ENCODE results near the gene ANTXR2.

The ANTXR2 gene

GRCh38 chr4:80035336-80035735, 37.7 kb downstream of the ANTXR2 start:
- Histone ChIP-seq H3K4me1 (ENCODE audit: control insufficient read depth, insufficient read depth, low read length, poor library complexity, severe bottlenecking) (peaks cover 11% of the 10 kb centered on the region), H3K4me3 (ENCODE audit: insufficient read depth, low read depth, low read length, poor library complexity, severe bottlenecking) (no peak overlapping the region), H3K9me3 (ENCODE audit: control insufficient read depth, low read length) (no peaks in the 10 kb centered on the region), H3K27ac (ENCODE audit: insufficient read depth, low read length, poor library complexity, severe bottlenecking) (no peak overlapping the region), H3K36me3 (ENCODE audit: control insufficient read depth, insufficient read depth, low read length) (peaks cover 18% of the 10 kb centered on the region), H3K27me3 (replicated peaks; ENCODE audit: control insufficient read depth, insufficient read depth, low read length, poor library complexity, severe bottlenecking) (no peaks in the 10 kb centered on the region)
- peak in 2 of 3 donors; percentile 3 to 8 for DNase-seq

- Histone ChIP-seq H3K27me3 (replicated peaks; ENCODE audit: control insufficient read depth, insufficient read depth, low read length, poor library complexity, severe bottlenecking) (no peaks in the 10 kb centered on the region), H3K4me3 (ENCODE audit: insufficient read depth, low read depth, low read length, poor library complexity, severe bottlenecking) (no peak overlapping the region), H3K4me1 (ENCODE audit: control insufficient read depth, insufficient read depth, low read length, poor library complexity, severe bottlenecking) (peaks cover 11% of the 10 kb centered on the region), H3K27ac (ENCODE audit: insufficient read depth, low read length, poor library complexity, severe bottlenecking) (no peak overlapping the region), H3K9me3 (ENCODE audit: control insufficient read depth, low read length) (no peaks in the 10 kb centered on the region), H3K36me3 (ENCODE audit: control insufficient read depth, insufficient read depth, low read length) (peaks cover 21% of the 10 kb centered on the region)
- no peak for DNase-seq
These were observed 39.4 kb downstream of the ANTXR2 start for GRCh38 chr4:80033581-80033980.

- DNase-seq = no peak
- H3K27ac ChIP-seq (ENCODE audit: insufficient read depth, low read length, poor library complexity, severe bottlenecking) = no peak overlapping the region
- H3K4me1 ChIP-seq (ENCODE audit: control insufficient read depth, insufficient read depth, low read length, poor library complexity, severe bottlenecking) = no peaks in the 10 kb centered on the region
- H3K27me3 ChIP-seq (replicated peaks; ENCODE audit: control insufficient read depth, insufficient read depth, low read length, poor library complexity, severe bottlenecking) = no peaks in the 10 kb centered on the region
- H3K4me3 ChIP-seq (ENCODE audit: insufficient read depth, low read depth, low read length, poor library complexity, severe bottlenecking) = no peak overlapping the region
- peaks cover 28% of the 10 kb centered on the region for H3K36me3 ChIP-seq (ENCODE audit: control insufficient read depth, insufficient read depth, low read length)
- no peaks in the 10 kb centered on the region for H3K9me3 ChIP-seq (ENCODE audit: control insufficient read depth, low read length)
These were observed 43.7 kb downstream of the ANTXR2 start for GRCh38 chr4:80029364-80029763.

DNA sequence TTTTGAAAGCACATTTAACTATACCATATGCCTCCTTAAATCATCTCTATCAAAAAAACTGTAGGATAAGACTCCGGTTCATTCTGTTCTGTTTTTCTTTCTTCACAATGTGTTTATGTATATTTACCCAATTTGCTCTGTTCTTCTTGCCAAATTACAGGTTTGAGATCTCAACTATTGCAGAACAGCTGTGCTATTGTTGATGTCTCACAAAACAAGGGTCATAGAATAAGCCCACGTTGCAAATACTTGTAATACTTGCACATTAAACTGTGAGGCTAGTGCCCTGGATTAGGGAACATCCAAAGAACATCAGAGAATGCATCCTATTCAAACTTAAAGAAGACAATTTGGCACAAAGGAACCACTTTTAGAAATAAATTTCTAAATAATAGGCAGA, 45.4 kb downstream of the ANTXR2 start:
- Histone ChIP-seq H3K36me3 (ENCODE audit: control insufficient read depth, insufficient read depth, low read length) (peaks cover 25% of the 10 kb centered on the region), H3K4me3 (ENCODE audit: insufficient read depth, low read depth, low read length, poor library complexity, severe bottlenecking) (no peak overlapping the region), H3K27me3 (replicated peaks; ENCODE audit: control insufficient read depth, insufficient read depth, low read length, poor library complexity, severe bottlenecking) (no peaks in the 10 kb centered on the region), H3K4me1 (ENCODE audit: control insufficient read depth, insufficient read depth, low read length, poor library complexity, severe bottlenecking) (no peaks in the 10 kb centered on the region), H3K9me3 (ENCODE audit: control insufficient read depth, low read length) (no peaks in the 10 kb centered on the region), H3K27ac (ENCODE audit: insufficient read depth, low read length, poor library complexity, severe bottlenecking) (no peak overlapping the region)
- DNase-seq = no peak

DNA sequence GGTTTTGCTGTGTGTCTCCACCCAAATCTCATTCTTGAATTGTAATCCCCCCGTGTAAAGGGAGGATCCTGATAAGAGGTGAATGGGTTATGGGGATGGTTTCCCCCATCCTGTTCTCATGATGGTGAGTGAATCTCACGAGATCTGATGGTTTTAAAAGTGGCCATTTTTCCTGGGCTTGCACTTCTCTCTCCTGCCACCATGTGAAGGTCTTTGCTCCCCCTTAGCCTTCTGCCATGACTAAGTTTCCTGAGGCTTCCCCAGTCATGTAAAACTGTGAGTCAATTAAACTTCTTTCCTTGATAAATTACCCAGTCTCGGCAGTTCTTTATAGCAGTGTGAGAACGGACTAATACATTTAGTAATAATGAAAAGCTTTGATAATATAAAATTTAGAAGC, 46.9 kb downstream of the ANTXR2 start:
- no peaks in the 10 kb centered on the region for H3K4me1 ChIP-seq (ENCODE audit: control insufficient read depth, insufficient read depth, low read length, poor library complexity, severe bottlenecking)

GRCh38 chr4:80024335-80024734, 48.7 kb downstream of the ANTXR2 start:
- DNase-seq = no peak
- H3K4me3 ChIP-seq (ENCODE audit: insufficient read depth, low read depth, low read length, poor library complexity, severe bottlenecking) = no peak overlapping the region
- H3K27me3 ChIP-seq (replicated peaks; ENCODE audit: control insufficient read depth, insufficient read depth, low read length, poor library complexity, severe bottlenecking) = no peaks in the 10 kb centered on the region
- H3K9me3 ChIP-seq (ENCODE audit: control insufficient read depth, low read length) = no peaks in the 10 kb centered on the region
- H3K4me1 ChIP-seq (ENCODE audit: control insufficient read depth, insufficient read depth, low read length, poor library complexity, severe bottlenecking) = no peaks in the 10 kb centered on the region
- no peak overlapping the region for H3K27ac ChIP-seq (ENCODE audit: insufficient read depth, low read length, poor library complexity, severe bottlenecking)
- peaks cover 27% of the 10 kb centered on the region for H3K36me3 ChIP-seq (ENCODE audit: control insufficient read depth, insufficient read depth, low read length)

More for the DNA sequence above, 46.9 kb downstream of the ANTXR2 start:
- Histone ChIP-seq H3K4me3 (ENCODE audit: insufficient read depth, low read depth, low read length, poor library complexity, severe bottlenecking) (no peak overlapping the region), H3K27me3 (replicated peaks; ENCODE audit: control insufficient read depth, insufficient read depth, low read length, poor library complexity, severe bottlenecking) (no peaks in the 10 kb centered on the region), H3K27ac (ENCODE audit: insufficient read depth, low read length, poor library complexity, severe bottlenecking) (no peak overlapping the region), H3K9me3 (ENCODE audit: control insufficient read depth, low read length) (no peaks in the 10 kb centered on the region), H3K36me3 (ENCODE audit: control insufficient read depth, insufficient read depth, low read length) (peaks cover 30% of the 10 kb centered on the region)
- DNase-seq = no peak

- H3K27me3 ChIP-seq (replicated peaks; ENCODE audit: control insufficient read depth, insufficient read depth, low read length, poor library complexity, severe bottlenecking) = no peaks in the 10 kb centered on the region
- peaks cover 28% of the 10 kb centered on the region for H3K36me3 ChIP-seq (ENCODE audit: control insufficient read depth, insufficient read depth, low read length)
- H3K27ac ChIP-seq (ENCODE audit: insufficient read depth, low read length, poor library complexity, severe bottlenecking) = no peak overlapping the region
- H3K9me3 ChIP-seq (ENCODE audit: control insufficient read depth, low read length) = no peaks in the 10 kb centered on the region
- peaks cover 11% of the 10 kb centered on the region for H3K4me1 ChIP-seq (ENCODE audit: control insufficient read depth, insufficient read depth, low read length, poor library complexity, severe bottlenecking)
- no peak overlapping the region for H3K4me3 ChIP-seq (ENCODE audit: insufficient read depth, low read depth, low read length, poor library complexity, severe bottlenecking)
- DNase-seq = no peak
These were observed 50.7 kb downstream of the ANTXR2 start for GRCh38 chr4:80022282-80022681.

DNA sequence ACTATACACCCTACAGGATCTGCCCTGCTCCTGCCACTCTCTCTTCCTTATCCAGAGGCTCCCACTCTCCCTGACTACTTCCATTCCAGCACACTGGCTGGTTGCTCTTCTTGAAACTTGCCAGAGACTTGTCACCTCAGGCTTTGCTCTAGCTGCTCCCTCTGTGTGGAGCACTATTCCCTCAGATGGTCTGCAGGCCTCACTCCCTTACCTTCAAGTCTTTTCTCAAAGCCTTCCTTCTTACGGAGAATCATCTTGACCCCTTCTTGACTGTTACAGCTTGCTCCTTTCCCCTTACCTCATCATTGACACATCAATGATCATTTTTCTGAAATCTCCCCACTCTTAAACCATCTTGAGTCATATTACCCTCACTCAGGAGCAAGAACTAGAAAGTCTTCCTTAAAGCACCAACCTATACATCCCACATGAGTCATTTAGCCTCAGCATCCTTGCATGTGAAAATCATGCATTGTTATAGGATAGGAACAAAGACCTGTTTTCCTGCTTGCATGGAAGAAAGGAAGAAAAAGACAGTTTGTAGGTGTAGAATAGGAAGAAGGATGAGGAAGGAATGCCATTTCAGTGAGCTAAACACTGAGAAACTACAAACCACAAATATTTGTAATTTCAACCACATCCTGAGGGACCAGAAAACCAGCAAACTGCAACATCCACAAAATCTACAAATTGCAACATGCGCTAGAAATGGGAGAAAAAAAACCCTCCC, 55.7 kb downstream of the ANTXR2 start:
- Histone ChIP-seq H3K27ac (ENCODE audit: insufficient read depth, low read length, poor library complexity, severe bottlenecking) (peak overlapping the region; percentile 42), H3K4me3 (ENCODE audit: insufficient read depth, low read depth, low read length, poor library complexity, severe bottlenecking) (peak overlapping the region; percentile 10), H3K36me3 (ENCODE audit: control insufficient read depth, insufficient read depth, low read length) (peaks cover 14% of the 10 kb centered on the region), H3K9me3 (ENCODE audit: control insufficient read depth, low read length) (no peaks in the 10 kb centered on the region), H3K27me3 (replicated peaks; ENCODE audit: control insufficient read depth, insufficient read depth, low read length, poor library complexity, severe bottlenecking) (no peaks in the 10 kb centered on the region), H3K4me1 (ENCODE audit: control insufficient read depth, insufficient read depth, low read length, poor library complexity, severe bottlenecking) (peaks cover 17% of the 10 kb centered on the region)
- no peak for DNase-seq

GRCh38 chr4:80016506-80016905, 56.5 kb downstream of the ANTXR2 start:
- no peaks in the 10 kb centered on the region for H3K9me3 ChIP-seq (ENCODE audit: control insufficient read depth, low read length)
- no peaks in the 10 kb centered on the region for H3K27me3 ChIP-seq (replicated peaks; ENCODE audit: control insufficient read depth, insufficient read depth, low read length, poor library complexity, severe bottlenecking)
- H3K36me3 ChIP-seq (ENCODE audit: control insufficient read depth, insufficient read depth, low read length) = peaks cover 10% of the 10 kb centered on the region
- H3K4me1 ChIP-seq (ENCODE audit: control insufficient read depth, insufficient read depth, low read length, poor library complexity, severe bottlenecking) = peaks cover 17% of the 10 kb centered on the region
- H3K4me3 ChIP-seq (ENCODE audit: insufficient read depth, low read depth, low read length, poor library complexity, severe bottlenecking) = no peak overlapping the region
- no peak for DNase-seq
- H3K27ac ChIP-seq (ENCODE audit: insufficient read depth, low read length, poor library complexity, severe bottlenecking) = peak overlapping the region; percentile 42

GRCh38 chr4:80015407-80016189, 57.4 kb downstream of the ANTXR2 start:
- Histone ChIP-seq H3K27ac (ENCODE audit: insufficient read depth, low read length, poor library complexity, severe bottlenecking) (no peak overlapping the region), H3K4me3 (ENCODE audit: insufficient read depth, low read depth, low read length, poor library complexity, severe bottlenecking) (no peak overlapping the region), H3K9me3 (ENCODE audit: control insufficient read depth, low read length) (no peaks in the 10 kb centered on the region), H3K27me3 (replicated peaks; ENCODE audit: control insufficient read depth, insufficient read depth, low read length, poor library complexity, severe bottlenecking) (no peaks in the 10 kb centered on the region), H3K36me3 (ENCODE audit: control insufficient read depth, insufficient read depth, low read length) (peaks cover 10% of the 10 kb centered on the region), H3K4me1 (ENCODE audit: control insufficient read depth, insufficient read depth, low read length, poor library complexity, severe bottlenecking) (peaks cover 17% of the 10 kb centered on the region)
- DNase-seq = no peak

All from effector memory CD4-positive, alpha-beta T cell (primary cell).